Hematopoietic multipotent progenitor cell treated with erythropoietin and hydrocortisone succinate and interleukin-3 and kit ligand, for 17 days (in vitro differentiated cells): ENCODE data around the gene LARP4B.
"Not testable (repeated sequence)": the region's sequence is repeated elsewhere in the genome, so short reads cannot be mapped to it uniquely, and the experiment has no call there.

Experiments
- DNase-seq: peaks from one replicate; pipeline ENCODE4 v3.0.0-alpha.2; 2015; ENCODE audit warnings: low spot score

The LARP4B gene

GRCh38 chr10:786633-787474 is 144.7 kb downstream of the LARP4B start:
- no peak for DNase-seq

- DNase-seq, result no peak
Observed at GRCh38 chr10:785861-786214, 145.7 kb downstream of the LARP4B start.

GRCh38 chr10:785089-785860 is 146.2 kb downstream of the LARP4B start:
- no peak for DNase-seq

GRCh38 chr10:784403-785088 is 147.0 kb downstream of the LARP4B start:
- no peak for DNase-seq

- DNase-seq, result no peak
Observed at GRCh38 chr10:782751-783648, 148.5 kb downstream of the LARP4B start.

- no peak for DNase-seq
Observed at GRCh38 chr10:780536-781524, 150.7 kb downstream of the LARP4B start.

GRCh38 chr10:778626-779330 is 152.7 kb downstream of the LARP4B start:
- DNase-seq, result no peak

- DNase-seq, result no peak
Observed at GRCh38 chr10:777913-778479, 153.5 kb downstream of the LARP4B start.

- no peak for DNase-seq
Observed at GRCh38 chr10:776772-777171, 154.7 kb downstream of the LARP4B start.

GRCh38 chr10:775245-776075 is 156.0 kb downstream of the LARP4B start:
- DNase-seq, result no peak

GRCh38 chr10:774661-775244 is 156.8 kb downstream of the LARP4B start:
- no peak for DNase-seq

GRCh38 chr10:774223-774622 is 157.3 kb downstream of the LARP4B start:
- DNase-seq, result no peak

GRCh38 chr10:773562-774161 is 157.8 kb downstream of the LARP4B start:
- DNase-seq, result no peak

GRCh38 chr10:772227-772637 is 159.3 kb downstream of the LARP4B start:
- DNase-seq, result no peak

- no peak for DNase-seq
Observed at GRCh38 chr10:771647-772046, 159.9 kb downstream of the LARP4B start.

- DNase-seq, result no peak
Observed at GRCh38 chr10:770975-771374, 160.5 kb downstream of the LARP4B start.

- not testable (repeated sequence) for DNase-seq
Observed at GRCh38 chr10:770048-770712, 161.3 kb downstream of the LARP4B start.
